ENCODE measurements around the gene ADCY3.

Gene ADCY3

GRCh38 chr2:24908461-24908901, 11.6 kb downstream of the ADCY3 start:
- DNase-seq (ENCODE audit: extremely low read depth in 1 of 2, low read depth in 1 of 2), result no peak

GRCh38 chr2:24907116-24907515, 12.9 kb downstream of the ADCY3 start:
- no peak for DNase-seq (ENCODE audit: extremely low read depth in 1 of 2, low read depth in 1 of 2)

- no peak for DNase-seq (ENCODE audit: extremely low read depth in 1 of 2, low read depth in 1 of 2)
These were observed 13.6 kb downstream of the ADCY3 start for GRCh38 chr2:24906466-24906865.

GRCh38 chr2:24903161-24904103, 16.6 kb downstream of the ADCY3 start:
- DNase-seq (ENCODE audit: extremely low read depth in 1 of 2, low read depth in 1 of 2), result no peak

- no peak for DNase-seq (ENCODE audit: extremely low read depth in 1 of 2, low read depth in 1 of 2)
These were observed 20.6 kb downstream of the ADCY3 start for GRCh38 chr2:24899361-24899910.

GRCh38 chr2:24898122-24899109, 21.6 kb downstream of the ADCY3 start:
- DNase-seq (ENCODE audit: extremely low read depth in 1 of 2, low read depth in 1 of 2), result no peak

GRCh38 chr2:24894750-24895149, 25.3 kb downstream of the ADCY3 start:
- DNase-seq (ENCODE audit: extremely low read depth in 1 of 2, low read depth in 1 of 2), result no peak

- DNase-seq (ENCODE audit: extremely low read depth in 1 of 2, low read depth in 1 of 2), result no peak
These were observed 26.1 kb downstream of the ADCY3 start for GRCh38 chr2:24893934-24894333.

GRCh38 chr2:24892928-24893327, 27.1 kb downstream of the ADCY3 start:
- no peak for DNase-seq (ENCODE audit: extremely low read depth in 1 of 2, low read depth in 1 of 2)

GRCh38 chr2:24891201-24891600, 28.8 kb downstream of the ADCY3 start:
- DNase-seq (ENCODE audit: extremely low read depth in 1 of 2, low read depth in 1 of 2), result no peak

GRCh38 chr2:24889221-24889620, 30.8 kb downstream of the ADCY3 start:
- DNase-seq (ENCODE audit: extremely low read depth in 1 of 2, low read depth in 1 of 2), result no peak

- no peak for DNase-seq (ENCODE audit: extremely low read depth in 1 of 2, low read depth in 1 of 2)
These were observed 31.9 kb downstream of the ADCY3 start for GRCh38 chr2:24888177-24888576.

- DNase-seq (ENCODE audit: extremely low read depth in 1 of 2, low read depth in 1 of 2), result no peak
These were observed 32.6 kb downstream of the ADCY3 start for GRCh38 chr2:24887307-24887874.

GRCh38 chr2:24886691-24887304, 33.2 kb downstream of the ADCY3 start:
- no peak for DNase-seq (ENCODE audit: extremely low read depth in 1 of 2, low read depth in 1 of 2)

- DNase-seq (ENCODE audit: extremely low read depth in 1 of 2, low read depth in 1 of 2), result no peak
These were observed 33.9 kb downstream of the ADCY3 start for GRCh38 chr2:24886126-24886501.

GRCh38 chr2:24885221-24886125, 34.6 kb downstream of the ADCY3 start:
- DNase-seq (ENCODE audit: extremely low read depth in 1 of 2, low read depth in 1 of 2), result no peak

- DNase-seq (ENCODE audit: extremely low read depth in 1 of 2, low read depth in 1 of 2), result no peak
These were observed 36.1 kb downstream of the ADCY3 start for GRCh38 chr2:24883946-24884345.

- DNase-seq (ENCODE audit: extremely low read depth in 1 of 2, low read depth in 1 of 2), result no peak
These were observed 38.4 kb downstream of the ADCY3 start for GRCh38 chr2:24881623-24882022.

GRCh38 chr2:24881158-24881557, 38.9 kb downstream of the ADCY3 start:
- DNase-seq (ENCODE audit: extremely low read depth in 1 of 2, low read depth in 1 of 2), result no peak
